ENCODE data around the gene ARHGAP4. TPM values are rescaled to one million over a fixed set of nuclear protein-coding genes. Genes with fewer than 3 reads are reported as not detected.

ARHGAP4 gene
- total RNA-seq, 2 donors from 2014 or later: 7.6 to 8.9 TPM

DNA sequence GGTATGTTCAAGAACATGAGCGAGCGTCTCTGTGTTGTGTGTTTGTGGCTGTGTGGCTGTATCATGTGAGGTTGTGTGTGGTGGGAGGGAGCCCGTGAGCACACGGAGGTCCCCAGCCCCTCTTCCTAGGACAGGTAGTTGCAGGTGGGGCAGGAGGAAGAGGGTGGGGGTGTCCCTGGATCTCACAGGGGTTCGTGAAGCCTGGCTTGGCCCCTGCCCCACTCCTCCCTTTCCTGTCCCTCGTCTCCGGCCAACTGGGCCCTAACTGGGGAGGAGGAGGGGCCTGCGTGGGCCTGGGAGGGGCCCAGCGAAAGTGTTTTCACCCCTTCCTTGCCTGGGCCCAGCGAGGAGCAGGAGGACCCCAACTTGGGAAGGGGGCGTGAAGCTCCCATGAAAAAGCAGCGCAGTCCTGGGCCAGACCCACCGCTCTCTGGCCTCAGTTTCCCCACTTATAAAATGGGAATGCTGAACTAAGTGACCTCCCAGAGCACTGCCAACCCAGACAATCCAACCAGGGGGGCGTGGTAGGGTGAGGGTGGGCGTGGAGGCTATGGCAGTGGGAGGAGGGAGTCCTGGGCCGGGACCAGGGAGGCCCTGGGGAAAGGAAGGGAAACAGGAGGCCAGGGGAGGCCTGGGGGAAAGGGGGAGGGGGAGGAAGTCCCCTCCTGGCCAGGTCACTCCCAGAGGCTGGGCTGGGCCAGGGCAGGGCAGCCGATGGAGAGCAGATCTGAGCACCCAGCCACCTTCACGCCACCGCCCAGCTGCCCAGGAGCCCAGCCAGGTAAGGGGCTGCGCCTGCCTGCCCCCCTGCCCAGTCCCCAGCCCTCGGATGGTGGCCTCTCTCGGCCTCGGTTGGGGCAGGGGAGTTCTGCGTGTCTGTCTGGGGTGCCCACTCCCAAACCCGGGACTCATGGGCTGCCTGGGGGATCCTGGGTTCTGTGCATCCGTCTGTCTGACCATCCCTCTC is 21.8 kb downstream of the ARHGAP4 start, which contains the start of gene AVPR2:
Gene AVPR2, plus strand, starts transcription at position 683 of the 967 bp plus-strand sequence. CDS start 473 bp downstream, outside the sequence.
- peak within 1 kb of the TSS; percentile 14 to 39 for H3K4me3 ChIP-seq
- H3K9me3 ChIP-seq: peaks cover 0 to 3% of the 10 kb centered on the region in 2 donors
- no peaks in the 10 kb centered on the region for H3K36me3 ChIP-seq
- peaks cover 0 to 3% of the 10 kb centered on the region in 2 donors for H3K27me3 ChIP-seq
- peak within 1 kb of the TSS; percentile 16 to 32 for H3K27ac ChIP-seq
- no peak for TF ChIP-seq CTCF (IDR thresholded peaks at IDR 0.05)
- no peak for DNase-seq (ENCODE audit: low spot score)
- peaks cover 0 to 23% of the 10 kb centered on the region in 2 donors for H3K4me1 ChIP-seq

DNA sequence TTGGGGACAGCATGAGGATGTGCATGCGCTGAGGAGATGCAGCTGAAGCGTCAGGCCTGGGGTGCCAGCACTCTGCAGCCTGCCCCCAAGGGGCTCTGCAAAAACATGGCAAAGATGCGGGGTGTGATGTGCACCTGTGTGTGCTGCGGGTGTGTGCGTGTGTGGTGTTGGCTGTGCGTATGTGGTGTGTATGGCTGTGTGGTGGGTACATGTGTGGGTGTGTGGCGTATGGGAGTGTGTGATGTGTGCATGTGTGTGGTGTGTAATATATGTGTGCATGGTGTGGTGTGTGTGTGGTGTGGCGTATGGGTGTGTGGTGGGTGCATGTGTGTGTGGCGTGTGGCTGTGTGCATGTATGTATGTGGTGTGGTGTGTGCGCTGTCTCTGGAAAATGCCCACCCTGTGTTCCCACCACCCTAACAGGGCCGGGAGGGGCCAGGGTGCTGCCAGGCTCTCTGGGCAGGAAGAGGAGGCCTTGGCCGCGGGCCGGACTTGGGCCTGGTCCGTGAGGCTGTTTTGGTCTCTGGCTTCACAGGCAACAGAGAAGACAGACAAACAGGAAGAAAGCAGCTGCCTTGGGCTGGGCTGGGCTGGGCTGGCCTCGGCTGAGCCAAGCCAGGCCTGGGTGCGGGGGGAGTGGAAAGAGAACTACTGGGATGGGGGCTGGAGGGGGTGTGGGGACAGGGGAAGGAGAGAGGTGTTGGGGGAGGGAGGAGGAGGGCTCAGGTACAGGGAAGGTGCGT is 22.7 kb downstream of the ARHGAP4 start:
- Histone ChIP-seq H3K27ac (peak overlapping the region; percentile 16 to 32), H3K4me1 (peaks cover 0 to 23% of the 10 kb centered on the region in 2 donors), H3K27me3 (no peaks in the 10 kb centered on the region), H3K36me3 (no peaks in the 10 kb centered on the region), H3K9me3 (peaks cover 0 to 9% of the 10 kb centered on the region in 2 donors), H3K4me3 (no peak overlapping the region)
- no peak for DNase-seq (ENCODE audit: low spot score)
- no peak for TF ChIP-seq CTCF (IDR thresholded peaks at IDR 0.05)

- no peak for DNase-seq (ENCODE audit: low spot score)
- no peaks in the 10 kb centered on the region for H3K27me3 ChIP-seq
- H3K4me3 ChIP-seq: no peak overlapping the region
- TF ChIP-seq CTCF (IDR thresholded peaks at IDR 0.05): no peak
- no peak overlapping the region for H3K27ac ChIP-seq
- H3K36me3 ChIP-seq: no peaks in the 10 kb centered on the region
- peaks cover 0 to 23% of the 10 kb centered on the region in 2 donors for H3K4me1 ChIP-seq
- peaks cover 0 to 9% of the 10 kb centered on the region in 2 donors for H3K9me3 ChIP-seq
These were observed 23.7 kb downstream of the ARHGAP4 start for GRCh38 chrX:153902385-153902784.

GRCh38 chrX:153901753-153902140 is 24.3 kb downstream of the ARHGAP4 start:
- Histone ChIP-seq H3K9me3 (peaks cover 0 to 9% of the 10 kb centered on the region in 2 donors), H3K27ac (no peak overlapping the region), H3K4me3 (no peak overlapping the region)

More at GRCh38 chrX:153901753-153902140, 24.3 kb downstream of the ARHGAP4 start:
- Histone ChIP-seq H3K36me3 (no peaks in the 10 kb centered on the region), H3K27me3 (no peaks in the 10 kb centered on the region), H3K4me1 (peaks cover 0 to 23% of the 10 kb centered on the region in 2 donors)
- no peak for DNase-seq (ENCODE audit: low spot score)
- no peak for TF ChIP-seq CTCF (IDR thresholded peaks at IDR 0.05)

All from right atrium auricular region (tissue), 2 donors.